ENCODE measurements around the gene CHRDL1. TPM values are rescaled to one million over a fixed set of nuclear protein-coding genes. Genes with fewer than 3 reads are reported as not detected.

CHRDL1 gene
- total RNA-seq, 1 donor from 2014 or later, result 6.9 TPM

GRCh38 chrX:110732266-110732665 lies 63.4 kb downstream of the CHRDL1 start:
- no peak for DNase-seq (ENCODE audit: low spot score in 2 of 2, unreplicated experiment in 2 of 2)

GRCh38 chrX:110723844-110724243 lies 71.8 kb downstream of the CHRDL1 start:
- Mint-ChIP-seq H3K27ac (no peak overlapping the region), H3K36me3 (no peaks in the 10 kb centered on the region), H3K4me1 (no peaks in the 10 kb centered on the region), H3K9me3 (no peaks in the 10 kb centered on the region), H3K4me3 (no peak overlapping the region), H3K27me3 (ENCODE audit: low read depth) (no peaks in the 10 kb centered on the region)
- no peak for TF ChIP-seq CTCF (IDR thresholded peaks at IDR 0.05; ENCODE audit: unreplicated experiment)
- DNase-seq (ENCODE audit: low spot score in 2 of 2, unreplicated experiment in 2 of 2), result no peak

More at GRCh38 chrX:110732266-110732665, 63.4 kb downstream of the CHRDL1 start:
- H3K4me3 Mint-ChIP-seq, result no peak overlapping the region
- no peak overlapping the region for H3K27ac Mint-ChIP-seq
- no peaks in the 10 kb centered on the region for H3K36me3 Mint-ChIP-seq
- no peaks in the 10 kb centered on the region for H3K4me1 Mint-ChIP-seq
- no peak for TF ChIP-seq CTCF (IDR thresholded peaks at IDR 0.05; ENCODE audit: unreplicated experiment)
- no peaks in the 10 kb centered on the region for H3K9me3 Mint-ChIP-seq
- peaks cover 11% of the 10 kb centered on the region for H3K27me3 Mint-ChIP-seq (ENCODE audit: low read depth)

GRCh38 chrX:110722135-110722534 lies 73.5 kb downstream of the CHRDL1 start:
- Mint-ChIP-seq H3K9me3 (no peaks in the 10 kb centered on the region), H3K27ac (no peak overlapping the region), H3K4me3 (no peak overlapping the region), H3K4me1 (no peaks in the 10 kb centered on the region), H3K36me3 (no peaks in the 10 kb centered on the region), H3K27me3 (ENCODE audit: low read depth) (peaks cover under 1% of the 10 kb centered on the region)
- no peak for TF ChIP-seq CTCF (IDR thresholded peaks at IDR 0.05; ENCODE audit: unreplicated experiment)
- DNase-seq (ENCODE audit: low spot score in 2 of 2, unreplicated experiment in 2 of 2), result no peak

GRCh38 chrX:110713666-110714065 lies 82.0 kb downstream of the CHRDL1 start:
- Mint-ChIP-seq H3K4me3 (no peak overlapping the region), H3K9me3 (no peaks in the 10 kb centered on the region), H3K36me3 (no peaks in the 10 kb centered on the region), H3K27ac (no peak overlapping the region), H3K4me1 (no peaks in the 10 kb centered on the region), H3K27me3 (ENCODE audit: low read depth) (peaks cover 23% of the 10 kb centered on the region)
- no peak for TF ChIP-seq CTCF (IDR thresholded peaks at IDR 0.05; ENCODE audit: unreplicated experiment)
- DNase-seq (ENCODE audit: low spot score in 2 of 2, unreplicated experiment in 2 of 2), result no peak

- DNase-seq (ENCODE audit: low spot score in 2 of 2, unreplicated experiment in 2 of 2), result no peak
- Mint-ChIP-seq H3K27ac (no peak overlapping the region), H3K27me3 (ENCODE audit: low read depth) (peaks cover 12% of the 10 kb centered on the region), H3K9me3 (peaks cover 5% of the 10 kb centered on the region), H3K4me3 (no peak overlapping the region), H3K4me1 (no peaks in the 10 kb centered on the region), H3K36me3 (no peaks in the 10 kb centered on the region)
- no peak for TF ChIP-seq CTCF (IDR thresholded peaks at IDR 0.05; ENCODE audit: unreplicated experiment)
Measured at GRCh38 chrX:110706446-110706845, 89.2 kb downstream of the CHRDL1 start.

- Mint-ChIP-seq H3K4me1 (no peaks in the 10 kb centered on the region), H3K27ac (no peak overlapping the region), H3K27me3 (ENCODE audit: low read depth) (no peaks in the 10 kb centered on the region), H3K36me3 (no peaks in the 10 kb centered on the region), H3K9me3 (peaks cover 5% of the 10 kb centered on the region), H3K4me3 (no peak overlapping the region)
- DNase-seq (ENCODE audit: low spot score in 2 of 2, unreplicated experiment in 2 of 2), result no peak
- TF ChIP-seq CTCF (IDR thresholded peaks at IDR 0.05; ENCODE audit: unreplicated experiment), result no peak
Measured at GRCh38 chrX:110703641-110704040, 92.0 kb downstream of the CHRDL1 start.

All from mesothelial cell of epicardium (in vitro differentiated cells).